GM12873 (cell line): ENCODE results near the gene AIFM2.

Source experiments
- TF ChIP-seq, protein P1 (sequence below): IDR thresholded peaks from 2 replicates; pipeline ENCODE4 v1.5.1; 2012; ENCODE audit warnings: low read depth, mild to moderate bottlenecking, moderate library complexity, low read length, control low read depth; ENCODE audit not compliant: insufficient read depth; ENCODE audit errors: missing control alignments

AIFM2 gene

DNA sequence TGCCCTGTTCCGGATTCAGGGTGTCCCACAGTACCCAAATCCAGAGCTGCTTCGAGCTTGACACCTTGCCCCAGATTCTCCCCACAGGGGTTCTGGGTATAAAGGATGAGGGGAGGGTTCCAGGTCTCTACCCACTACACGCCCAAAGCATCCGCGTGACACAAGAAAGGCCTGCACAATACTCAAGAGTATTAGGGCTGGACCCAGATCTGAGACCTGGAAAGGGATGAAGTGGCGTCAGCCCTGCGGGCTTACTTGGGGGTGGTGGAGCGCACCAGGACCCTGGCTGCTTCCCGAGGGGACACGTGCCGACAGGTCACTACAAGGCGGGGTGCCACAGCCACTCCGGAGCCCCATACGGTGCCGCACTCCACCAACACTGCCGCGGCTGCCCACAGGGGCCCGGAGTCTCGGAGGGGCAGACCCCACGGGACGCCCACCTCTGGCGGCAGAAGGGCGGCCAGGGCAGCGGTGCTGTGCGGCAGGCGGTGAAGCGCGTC, 12.6 kb upstream of the AIFM2 start:
- TF ChIP-seq, protein P1, sequence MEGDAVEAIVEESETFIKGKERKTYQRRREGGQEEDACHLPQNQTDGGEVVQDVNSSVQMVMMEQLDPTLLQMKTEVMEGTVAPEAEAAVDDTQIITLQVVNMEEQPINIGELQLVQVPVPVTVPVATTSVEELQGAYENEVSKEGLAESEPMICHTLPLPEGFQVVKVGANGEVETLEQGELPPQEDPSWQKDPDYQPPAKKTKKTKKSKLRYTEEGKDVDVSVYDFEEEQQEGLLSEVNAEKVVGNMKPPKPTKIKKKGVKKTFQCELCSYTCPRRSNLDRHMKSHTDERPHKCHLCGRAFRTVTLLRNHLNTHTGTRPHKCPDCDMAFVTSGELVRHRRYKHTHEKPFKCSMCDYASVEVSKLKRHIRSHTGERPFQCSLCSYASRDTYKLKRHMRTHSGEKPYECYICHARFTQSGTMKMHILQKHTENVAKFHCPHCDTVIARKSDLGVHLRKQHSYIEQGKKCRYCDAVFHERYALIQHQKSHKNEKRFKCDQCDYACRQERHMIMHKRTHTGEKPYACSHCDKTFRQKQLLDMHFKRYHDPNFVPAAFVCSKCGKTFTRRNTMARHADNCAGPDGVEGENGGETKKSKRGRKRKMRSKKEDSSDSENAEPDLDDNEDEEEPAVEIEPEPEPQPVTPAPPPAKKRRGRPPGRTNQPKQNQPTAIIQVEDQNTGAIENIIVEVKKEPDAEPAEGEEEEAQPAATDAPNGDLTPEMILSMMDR, result no peak

DNA sequence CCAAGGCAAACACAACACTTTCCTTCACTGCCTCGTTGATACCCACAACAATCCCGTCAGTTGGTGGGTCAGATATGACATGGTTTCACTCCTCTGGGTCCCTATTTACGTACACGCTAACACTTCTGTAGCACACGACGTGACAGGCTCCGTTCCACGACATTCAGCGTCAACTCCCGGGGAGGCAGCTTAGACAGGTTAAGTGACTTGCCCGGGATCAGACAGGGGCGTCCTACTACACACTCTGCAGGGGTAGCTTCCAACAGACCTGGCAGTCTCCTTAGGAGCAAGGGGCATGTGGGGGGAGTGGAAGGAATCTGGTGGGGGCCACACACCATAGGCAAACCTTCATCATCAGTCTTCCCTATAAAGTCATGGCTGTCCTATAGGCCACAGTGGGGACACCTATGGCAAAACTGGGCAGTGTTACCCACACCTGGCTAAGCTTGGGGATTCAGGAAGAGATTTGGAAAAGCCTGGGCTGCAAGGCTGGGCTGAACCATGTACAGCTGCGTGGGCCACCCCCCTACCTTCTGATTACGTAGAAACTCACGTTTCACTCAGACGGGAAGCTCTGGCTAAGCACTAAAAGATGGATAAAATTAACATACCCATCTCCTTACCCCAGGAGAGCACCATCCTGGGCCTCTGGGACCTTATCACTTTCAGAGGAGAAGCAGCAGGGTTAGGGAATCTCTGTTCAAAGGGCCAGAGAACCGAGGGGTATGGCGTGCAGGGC, 11.9 kb upstream of the AIFM2 start:
- TF ChIP-seq, protein P1, result no peak

DNA sequence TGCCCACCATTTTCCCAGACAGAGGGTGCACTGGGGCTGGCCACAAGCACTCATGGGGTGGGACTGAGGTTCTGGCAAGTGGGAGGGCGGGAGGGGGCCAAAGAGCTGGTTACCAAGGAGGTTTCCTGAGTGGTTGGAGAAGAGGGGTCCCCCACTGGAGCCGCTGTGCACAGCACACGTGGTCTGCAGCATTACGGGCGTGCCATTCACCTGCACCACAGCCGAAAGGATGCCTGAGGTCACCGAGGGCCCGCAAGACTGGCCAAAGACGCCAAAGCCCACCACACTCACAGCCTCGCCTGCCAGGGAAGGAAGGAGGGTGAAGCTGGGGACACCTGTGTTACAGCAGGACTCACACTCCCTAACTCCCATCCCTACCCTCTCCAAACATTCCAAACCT, 9.9 kb upstream of the AIFM2 start:
- TF ChIP-seq, protein P1, result no peak

DNA sequence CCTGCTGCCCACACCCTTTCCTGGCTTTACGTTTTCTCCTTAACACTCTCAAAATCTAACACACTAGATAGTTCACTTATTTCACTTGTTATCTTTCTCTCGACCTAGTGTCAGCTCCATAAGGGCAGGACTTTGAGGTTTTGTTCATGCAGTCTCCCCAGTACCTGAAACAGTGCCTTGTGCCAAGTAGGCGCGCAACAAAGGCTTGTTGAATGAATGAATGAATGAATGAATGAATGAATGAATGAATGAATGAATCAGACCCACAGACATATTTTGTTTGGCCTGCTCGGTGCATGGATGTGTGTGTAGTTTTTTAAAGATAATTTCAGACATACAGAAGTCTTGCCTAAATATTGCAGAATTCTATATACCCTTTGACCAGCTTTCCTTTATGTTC, 7.7 kb upstream of the AIFM2 start:
- TF ChIP-seq, protein P1, result no peak

DNA sequence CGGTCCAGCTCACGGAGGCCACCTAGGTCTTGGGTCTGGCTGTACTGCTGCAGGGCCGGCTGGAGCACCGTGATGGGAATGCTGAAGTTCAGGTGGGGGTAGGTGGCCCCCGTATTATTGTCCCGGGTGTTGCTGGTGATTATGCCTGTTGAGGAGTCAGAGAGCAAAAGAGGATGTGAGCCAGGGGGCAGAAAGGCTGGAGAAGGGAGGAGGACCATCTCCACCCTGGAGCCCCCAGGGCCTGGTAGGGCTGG, 7.3 kb upstream of the AIFM2 start:
- TF ChIP-seq, protein P1, result no peak

DNA sequence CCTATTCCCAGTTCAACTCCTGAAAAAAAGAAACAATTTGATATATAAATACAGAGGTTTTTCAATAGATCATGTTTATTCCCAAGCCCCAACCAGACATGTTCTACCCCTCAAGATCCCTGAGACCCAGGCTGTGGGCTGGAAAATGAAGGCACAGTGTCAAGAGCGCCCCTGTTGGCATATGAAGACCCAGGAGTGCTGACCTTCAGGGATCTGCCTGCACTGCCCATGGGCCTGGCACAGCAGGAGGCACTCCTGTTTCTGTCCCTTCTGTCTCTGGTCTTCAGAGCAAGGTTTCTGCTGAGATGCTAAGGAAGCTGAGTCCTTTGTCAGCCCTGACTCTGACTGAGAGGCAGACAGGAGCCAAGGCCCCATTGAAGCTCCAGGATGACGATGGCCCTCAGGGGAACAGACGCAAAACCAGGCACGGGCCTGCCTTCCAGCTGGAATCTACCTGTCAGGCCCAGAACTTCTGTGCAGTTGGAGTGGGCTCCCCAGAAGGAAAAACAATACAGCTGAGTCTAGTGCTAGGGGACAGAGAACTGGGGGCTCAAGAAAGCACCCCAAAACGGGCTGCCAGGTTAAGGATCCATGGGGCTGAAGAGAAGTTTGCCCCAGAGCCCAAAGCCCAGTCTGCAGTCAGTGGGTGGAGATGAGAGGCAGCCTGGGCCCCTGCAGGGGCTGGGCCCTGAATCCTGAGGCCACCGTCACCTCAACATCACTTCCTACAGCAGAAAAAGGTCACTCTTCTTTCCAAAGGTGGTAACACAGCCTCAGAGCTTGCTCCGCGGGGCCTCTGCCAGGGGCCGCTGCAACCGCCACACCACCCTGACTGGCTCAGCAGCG, 6.7 kb upstream of the AIFM2 start:
- TF ChIP-seq, protein P1, result no peak
